ENCODE data around the gene C1orf94. TPM values are rescaled to one million over a fixed set of nuclear protein-coding genes. Genes with fewer than 3 reads are reported as not detected.

C1orf94 gene
- under 0.01 and 0.12 TPM in 2 replicates for total RNA-seq

GRCh38 chr1:34176830-34177603 is at the start of gene C1orf94:
C1orf94 (plus strand) TSS chr1:34176907; CDS start chr1:34177790, 883 bp downstream.

GRCh38 chr1:34164771-34165391 is 11.8 kb upstream of the C1orf94 start, which contains the start of gene CSMD2:
CSMD2 (minus strand) TSS chr1:34165230; CDS start chr1:34165097, 133 bp downstream.

Other genes with a start within 250 kb of the C1orf94 start
- gene CSMD2, start 11.7 kb upstream of the C1orf94 start, total RNA-seq = 5.8 and 10.1 TPM in 2 replicates